Activated CD4-positive, alpha-beta T cell treated with anti-CD3 and anti-CD28 coated beads for 1 hour (primary cell): Measurements from ENCODE around the gene ASIC4.

ENCODE experiments used
- DNase-seq: peaks from one replicate; pipeline ENCODE4 v3.0.0-alpha.2; 2020

Gene ASIC4

DNA sequence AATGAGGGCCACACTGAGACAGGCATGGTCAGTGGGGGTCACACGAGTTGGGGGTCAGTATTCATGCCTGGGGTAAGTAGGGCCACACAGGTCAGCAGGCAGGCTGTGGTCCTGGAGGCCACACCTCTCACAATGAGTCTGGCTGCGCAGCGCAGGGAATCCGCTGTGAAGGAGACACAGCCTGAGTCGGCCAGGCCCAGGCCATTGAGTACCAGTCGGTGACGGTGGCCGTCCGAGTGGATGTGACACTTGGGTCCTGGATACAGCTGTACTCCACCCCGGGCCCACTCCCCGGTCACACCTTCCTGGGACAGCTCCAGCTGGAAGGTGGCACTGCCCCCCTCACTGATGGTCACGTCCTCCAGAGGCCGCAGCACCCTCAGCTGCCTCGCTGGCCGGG lies 40.1 kb downstream of the ASIC4 start:
- no peak for DNase-seq

GRCh38 chr2:219555956-219556355 lies 41.7 kb downstream of the ASIC4 start:
- no peak for DNase-seq

- no peak for DNase-seq
Measured at GRCh38 chr2:219556413-219556812, 42.1 kb downstream of the ASIC4 start.

GRCh38 chr2:219557320-219557719 lies 43.0 kb downstream of the ASIC4 start:
- no peak for DNase-seq

- DNase-seq = no peak
Measured at GRCh38 chr2:219557791-219558785, 43.8 kb downstream of the ASIC4 start.

GRCh38 chr2:219559156-219559915 lies 45.1 kb downstream of the ASIC4 start:
- no peak for DNase-seq

- DNase-seq = no peak
Measured at GRCh38 chr2:219560037-219560892, 46.0 kb downstream of the ASIC4 start.

- no peak for DNase-seq
Measured at GRCh38 chr2:219560893-219561178, 46.6 kb downstream of the ASIC4 start.

- DNase-seq = no peak
Measured at GRCh38 chr2:219561179-219562048, 47.1 kb downstream of the ASIC4 start.

- no peak for DNase-seq
Measured at GRCh38 chr2:219562049-219563020, 48.1 kb downstream of the ASIC4 start.

GRCh38 chr2:219563271-219563928 lies 49.1 kb downstream of the ASIC4 start:
- DNase-seq = no peak

GRCh38 chr2:219565130-219566080 lies 51.1 kb downstream of the ASIC4 start:
- DNase-seq = no peak

- DNase-seq = no peak
Measured at GRCh38 chr2:219566640-219567039, 52.4 kb downstream of the ASIC4 start.

- no peak for DNase-seq
Measured at GRCh38 chr2:219567131-219567530, 52.8 kb downstream of the ASIC4 start.

- DNase-seq = no peak
Measured at GRCh38 chr2:219567791-219568361, 53.6 kb downstream of the ASIC4 start.

GRCh38 chr2:219569041-219569440 lies 54.8 kb downstream of the ASIC4 start:
- DNase-seq = no peak

DNA sequence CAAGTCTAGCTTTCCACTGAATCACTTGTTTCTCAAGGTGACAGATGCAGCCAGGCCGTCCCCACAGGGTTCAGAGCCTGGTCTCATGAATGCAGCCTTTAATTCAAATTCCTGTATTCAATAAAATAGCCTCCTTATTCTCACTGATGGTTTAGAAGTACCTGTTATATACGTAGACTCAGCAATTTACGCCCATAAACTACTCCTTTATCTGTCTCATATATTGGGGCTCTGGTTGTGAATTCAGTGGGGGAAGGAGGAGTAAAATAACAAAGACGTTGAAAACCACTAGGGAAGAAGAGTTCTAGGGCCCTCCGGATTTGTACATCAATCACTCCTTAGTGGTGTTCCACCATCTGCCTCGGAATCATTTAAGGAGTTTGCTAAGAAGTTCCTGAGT lies 55.4 kb downstream of the ASIC4 start:
- no peak for DNase-seq

- DNase-seq = no peak
Measured at GRCh38 chr2:219570194-219570923, 56.1 kb downstream of the ASIC4 start.
